GM18526 (cell line): ENCODE results near the gene MAGEF1.

Experiments used
- POLR2A ChIP-seq: IDR thresholded peaks from 3 replicates; pipeline ENCODE4 v1.6.1; 2011; ENCODE audit not compliant: insufficient read length; ENCODE audit errors: extremely low read depth

Gene MAGEF1

DNA sequence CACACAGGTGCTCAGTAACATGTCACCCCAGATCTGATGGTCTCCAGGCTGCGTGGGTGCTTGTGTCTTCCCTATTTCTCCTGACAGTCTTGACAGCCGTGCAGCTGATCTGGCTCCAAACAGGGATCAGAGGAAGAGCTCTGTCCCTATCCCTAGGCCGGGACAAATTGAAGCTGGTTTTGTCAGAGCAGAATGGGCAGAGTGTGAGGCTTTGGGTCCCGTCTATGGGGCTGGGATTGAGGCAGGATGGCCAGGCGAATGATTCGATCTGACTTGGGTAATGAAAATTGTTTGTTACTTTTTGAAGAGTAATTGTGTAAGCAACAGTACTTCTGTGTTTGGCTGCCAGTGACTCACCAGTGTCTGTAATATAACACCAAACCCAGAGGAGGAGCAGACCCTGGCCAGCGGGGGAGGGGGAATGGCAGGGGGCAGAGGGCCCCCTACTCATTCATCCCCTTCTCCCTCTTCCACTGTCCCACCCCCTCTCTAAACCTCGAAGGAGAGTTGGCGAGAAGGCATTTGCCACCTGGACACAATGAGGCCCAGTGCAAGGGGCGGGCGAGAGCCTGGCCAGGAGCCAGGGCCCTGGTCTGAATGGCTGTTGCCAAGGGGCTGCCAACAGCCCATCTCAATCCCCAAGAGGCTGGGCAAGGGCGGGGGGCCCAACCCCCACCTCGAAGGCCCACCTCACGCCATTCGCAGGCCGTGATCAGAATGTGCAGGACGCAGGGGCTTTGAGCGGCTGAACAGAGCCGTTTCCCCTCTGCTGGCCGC, 4.9 kb upstream of the MAGEF1 start:
- TF ChIP-seq POLR2A = no peak

DNA sequence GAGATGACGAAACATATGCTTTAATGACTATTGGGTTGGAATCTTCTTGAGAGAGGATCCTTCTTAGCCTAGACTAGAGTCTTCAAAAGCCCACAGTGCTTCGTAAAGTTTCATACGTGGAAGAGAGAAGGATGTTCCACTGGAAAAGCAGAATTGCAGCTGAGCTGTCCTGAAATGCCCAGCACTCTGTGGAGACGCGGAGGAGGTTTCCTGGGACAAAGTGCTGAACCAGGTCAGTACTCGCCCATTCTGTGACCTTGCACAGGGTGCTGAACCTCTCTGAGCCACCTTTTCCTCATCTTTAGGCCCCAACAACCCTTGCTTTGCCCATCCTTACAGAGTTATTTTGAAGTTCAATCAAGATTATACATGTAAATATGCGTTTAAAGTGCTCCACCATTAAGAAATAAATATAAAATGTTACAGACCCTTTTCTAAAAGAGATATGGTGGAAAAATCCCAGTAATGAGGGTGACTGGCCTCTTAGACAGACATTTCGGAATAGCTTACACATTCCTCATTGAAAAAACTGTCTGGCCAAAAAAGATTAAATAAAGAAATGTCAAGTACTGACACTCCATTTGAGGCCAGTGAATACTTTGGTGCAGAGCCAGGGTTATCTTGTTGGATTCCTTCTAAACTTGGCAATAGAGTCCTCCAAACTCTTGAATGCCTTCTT, 4.2 kb upstream of the MAGEF1 start:
- no peak for TF ChIP-seq POLR2A

- TF ChIP-seq POLR2A = no peak
Observed at GRCh38 chr3:184713521-184713920, 1.7 kb upstream of the MAGEF1 start.

DNA sequence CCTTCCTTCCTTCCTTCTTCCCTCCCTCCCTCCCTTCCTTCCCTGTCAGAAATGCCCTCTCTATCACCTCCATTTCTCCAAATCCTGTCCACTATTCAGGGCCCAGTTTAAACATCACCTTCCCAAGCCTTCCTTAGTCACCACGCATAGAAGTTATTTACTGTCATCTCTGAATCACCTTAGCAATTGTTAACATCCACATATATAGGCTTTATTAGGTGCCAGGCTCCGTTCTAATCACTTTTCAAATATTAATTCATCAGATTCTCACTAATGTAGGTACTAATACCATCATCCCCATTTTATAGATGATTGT, 1.1 kb upstream of the MAGEF1 start:
- no peak for TF ChIP-seq POLR2A

- TF ChIP-seq POLR2A = no peak
Observed at GRCh38 chr3:184712248-184713039, 580 bp upstream of the MAGEF1 start.

- TF ChIP-seq POLR2A = no peak
Observed at GRCh38 chr3:184710870-184711492, 883 bp downstream of the MAGEF1 start.

DNA sequence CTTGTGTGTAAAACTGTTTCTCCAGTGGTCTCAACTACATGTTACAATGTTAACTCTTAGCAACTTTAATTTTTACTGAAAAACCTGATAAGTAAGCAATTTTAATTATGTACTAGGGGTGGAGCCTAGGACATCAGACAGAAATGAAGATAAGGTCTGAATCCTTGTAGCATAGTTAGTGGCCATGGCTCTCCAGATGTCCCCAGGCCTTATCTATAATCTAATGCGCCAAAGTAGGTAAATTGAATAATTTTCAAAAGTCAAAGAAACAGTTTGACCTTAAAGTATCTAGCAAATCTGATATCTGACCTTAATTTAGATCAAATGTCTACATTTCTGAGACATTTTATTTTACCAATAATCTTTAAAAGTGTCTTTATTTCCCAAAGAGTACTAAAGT, 8.2 kb downstream of the MAGEF1 start:
- no peak for TF ChIP-seq POLR2A

GRCh38 chr3:184700759-184701158, 11.1 kb downstream of the MAGEF1 start:
- TF ChIP-seq POLR2A = no peak

- no peak for TF ChIP-seq POLR2A
Observed at GRCh38 chr3:184697845-184698244, 14.0 kb downstream of the MAGEF1 start.

GRCh38 chr3:184696697-184697096, 15.2 kb downstream of the MAGEF1 start:
- no peak for TF ChIP-seq POLR2A

GRCh38 chr3:184694716-184695115, 17.1 kb downstream of the MAGEF1 start:
- TF ChIP-seq POLR2A = no peak

DNA sequence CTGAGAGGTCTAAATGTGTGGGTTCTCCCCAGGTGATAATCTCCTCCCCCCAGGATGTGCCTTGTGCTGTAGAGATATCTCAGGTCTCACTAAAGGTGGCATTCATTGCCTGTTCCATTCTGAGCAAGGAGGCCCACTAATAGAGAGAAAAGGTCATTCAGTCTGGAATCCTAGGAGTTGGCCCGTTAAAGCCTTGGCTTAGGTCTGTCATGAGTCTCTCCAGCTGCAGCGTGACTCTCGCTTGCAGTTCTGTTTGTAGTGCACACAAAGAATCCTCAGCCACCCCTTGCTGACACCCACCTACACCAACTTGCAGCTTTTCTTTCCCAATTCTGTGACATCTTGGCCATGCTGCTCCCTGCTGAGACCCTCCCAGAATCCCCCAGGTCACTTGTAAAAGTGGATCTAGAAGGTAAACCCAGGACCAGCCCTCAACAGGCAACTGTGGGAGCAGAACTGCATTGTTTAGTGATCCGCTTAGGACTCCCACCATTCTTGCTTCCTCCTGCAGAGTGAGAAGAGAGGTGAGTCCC, 17.7 kb downstream of the MAGEF1 start:
- no peak for TF ChIP-seq POLR2A

- TF ChIP-seq POLR2A = no peak
Observed at GRCh38 chr3:184693011-184693975, 18.6 kb downstream of the MAGEF1 start.

- no peak for TF ChIP-seq POLR2A
Observed at GRCh38 chr3:184691397-184692231, 20.2 kb downstream of the MAGEF1 start.
